GM23248 (cell line): ENCODE data around the gene NSUN4.

Experiments used
- EZH2 ChIP-seq: fragments of 200-600 bp; sonication (generic); IDR thresholded peaks from 2 replicates; pipeline ENCODE4 v1.6.1; 2018; ENCODE audit warnings: antibody characterized with exemption, mild to moderate bottlenecking; ENCODE audit not compliant: insufficient read depth, poor library complexity, severe bottlenecking
- EZH2phosphoT487 ChIP-seq: fragments of 200-600 bp; sonication (generic); IDR thresholded peaks from 2 replicates; pipeline ENCODE4 v1.6.1; 2018; ENCODE audit warnings: antibody characterized with exemption, moderate library complexity, mild to moderate bottlenecking, low read depth; ENCODE audit not compliant: insufficient read depth

- no peak for TF ChIP-seq EZH2phosphoT487
- no peak for TF ChIP-seq EZH2
These were observed 5.5 kb upstream of the NSUN4 start for GRCh38 chr1:46335081-46335480.
